Measurements from ENCODE around the gene CDKL4. TPM values are rescaled to one million over a fixed set of nuclear protein-coding genes. Genes with fewer than 3 reads are reported as not detected.

The CDKL4 gene
- 0.19 TPM in 1 of 2 replicates, not detected in the other for total RNA-seq (2014; rRNA removed; shearing (Covaris generic))

GRCh38 chr2:39243469-39244123 lies at the start of gene CDKL4:
CDKL4 (minus strand) TSS chr2:39243970.

Small RNA genes lying within 50 kb of the gene (small RNA-seq; reads per million reads assigned to genes)
- gene RF00019 (not detected), gene RF00272 (not detected)

Other genes starting within 250 kb of the CDKL4 start
- gene SOS1, start 122.9 kb downstream of the CDKL4 start, total RNA-seq (2014; rRNA removed; shearing (Covaris generic)), result 7.8 and 8.1 TPM in 2 replicates
- 31.4 and 34.7 TPM in 2 replicates for gene MAP4K3, start 193.3 kb upstream of the CDKL4 start, total RNA-seq (2014; rRNA removed; shearing (Covaris generic))